H9 (cell line): Measurements from ENCODE around the gene GTPBP6. TPM values are rescaled to one million over a fixed set of nuclear protein-coding genes. Genes with fewer than 3 reads are reported as not detected.
A peak's percentile ranks its signal among the peaks of the same experiment; 100 is the strongest.

ENCODE experiments used
- DNase-seq: peaks from one replicate; pipeline ENCODE4 v3.0.0-alpha.2; 2017
- H2AFZ ChIP-seq: one replicate; pipeline ENCODE4 v1.6.1; 2013; ENCODE audit warnings: mild to moderate bottlenecking, low read length, control low read depth, moderate library complexity
- H2AK5ac ChIP-seq: 2 replicates; pipeline ENCODE4 v1.6.1; 2013; ENCODE audit warnings: low read length, control low read depth, mixed read lengths; ENCODE audit not compliant: insufficient read length
- H2BK120ac ChIP-seq: one replicate; pipeline ENCODE4 v1.6.1; 2013; ENCODE audit warnings: low read depth, mild to moderate bottlenecking, low read length, control low read depth, inconsistent platforms; ENCODE audit not compliant: poor library complexity, severe bottlenecking
- H2BK12ac ChIP-seq: 2 replicates; pipeline ENCODE4 v1.6.1; 2013; ENCODE audit warnings: low read length, control low read depth, mixed read lengths, low read depth; ENCODE audit not compliant: insufficient read length
- H2BK15ac ChIP-seq: 2 replicates; pipeline ENCODE4 v1.6.1; 2013; ENCODE audit warnings: low read depth, low read length, control low read depth
- H2BK20ac ChIP-seq: one replicate; pipeline ENCODE4 v1.6.1; 2013; ENCODE audit warnings: low read depth, mild to moderate bottlenecking, low read length, control low read depth, inconsistent platforms; ENCODE audit not compliant: poor library complexity, severe bottlenecking
- H2BK5ac ChIP-seq: 2 replicates; pipeline ENCODE4 v1.6.1; 2013; ENCODE audit warnings: low read length, control low read depth, mixed read lengths; ENCODE audit not compliant: insufficient read length
- H3K14ac ChIP-seq: 2 replicates; pipeline ENCODE4 v1.6.1; 2013; ENCODE audit warnings: low read length, control low read depth; ENCODE audit not compliant: insufficient read depth
- H3K18ac ChIP-seq: 2 replicates; pipeline ENCODE4 v1.6.1; 2013; ENCODE audit warnings: low read depth, mild to moderate bottlenecking, mixed read lengths, low read length, control low read depth; ENCODE audit not compliant: insufficient read length
- H3K23ac ChIP-seq: 2 replicates; pipeline ENCODE4 v1.6.1; 2013; ENCODE audit warnings: low read length, control low read depth, mixed read lengths, low read depth; ENCODE audit not compliant: insufficient read length
- H3K23me2 ChIP-seq: 2 replicates; pipeline ENCODE4 v1.6.1; 2013; ENCODE audit warnings: low read depth, mild to moderate bottlenecking, mixed read lengths, low read length, control low read depth; ENCODE audit not compliant: insufficient read length, poor library complexity, severe bottlenecking
- H3K27ac ChIP-seq: 2 replicates; pipeline ENCODE4 v1.5.1; 2013; ENCODE audit warnings: low read length, control low read depth, mixed read lengths, low read depth; ENCODE audit not compliant: insufficient read length
- H3K27me3 ChIP-seq: 2 replicates; pipeline ENCODE4 v1.6.1; 2013; ENCODE audit warnings: low read length, control low read depth, inconsistent platforms; ENCODE audit not compliant: insufficient read depth
- H3K4ac ChIP-seq: 2 replicates; pipeline ENCODE4 v1.6.1; 2013; ENCODE audit warnings: low read depth, mild to moderate bottlenecking, control low read depth, inconsistent platforms, low read length, moderate library complexity
- H3K4me1 ChIP-seq: 2 replicates; pipeline ENCODE4 v1.6.1; 2013; ENCODE audit warnings: low read length, control low read depth, inconsistent platforms; ENCODE audit not compliant: insufficient read depth
- H3K4me2 ChIP-seq: 2 replicates; pipeline ENCODE4 v1.6.1; 2013; ENCODE audit warnings: low read length, control low read depth, mixed read lengths; ENCODE audit not compliant: insufficient read length, insufficient read depth
- H3K56ac ChIP-seq: 2 replicates; pipeline ENCODE4 v1.6.1; 2013; ENCODE audit warnings: low read depth, mild to moderate bottlenecking, mixed read lengths, low read length, control low read depth; ENCODE audit not compliant: insufficient read length
- H3K79me1 ChIP-seq: 2 replicates; pipeline ENCODE4 v1.6.1; 2013; ENCODE audit warnings: low read depth, mild to moderate bottlenecking, moderate library complexity, low read length, control low read depth, inconsistent platforms; ENCODE audit not compliant: insufficient read depth, poor library complexity, severe bottlenecking
- H3K79me2 ChIP-seq: 2 replicates; pipeline ENCODE4 v1.6.1; 2013; ENCODE audit warnings: low read length, control low read depth, inconsistent platforms; ENCODE audit not compliant: insufficient read depth
- H3K9ac ChIP-seq: 2 replicates; pipeline ENCODE4 v1.6.1; 2013; ENCODE audit warnings: low read length, control low read depth, mixed read lengths; ENCODE audit not compliant: insufficient read length; ENCODE audit errors: extremely low read depth
- H3K9me3 ChIP-seq: one replicate; pipeline ENCODE4 v1.6.1; 2013; ENCODE audit warnings: low read depth, low read length, inconsistent platforms; ENCODE audit not compliant: control insufficient read depth
- H3T11ph ChIP-seq: one replicate; pipeline ENCODE4 v1.6.1; 2013; ENCODE audit warnings: mild to moderate bottlenecking, low read length, control low read depth, inconsistent platforms
- H4K20me1 ChIP-seq: one replicate; pipeline ENCODE4 v1.6.1; 2013; ENCODE audit not compliant: control insufficient read depth, insufficient read length, insufficient read depth
- H4K5ac ChIP-seq: 2 replicates; pipeline ENCODE4 v1.6.1; 2013; ENCODE audit warnings: low read depth, mild to moderate bottlenecking, mixed read lengths, low read length, control low read depth; ENCODE audit not compliant: insufficient read length
- H4K8ac ChIP-seq: replicated peaks from 2 replicates; pipeline ENCODE4 v1.6.1; 2013; ENCODE audit warnings: low read length, control low read depth, mixed read lengths, low read depth; ENCODE audit not compliant: insufficient read length
- H4K91ac ChIP-seq: 2 replicates; pipeline ENCODE4 v1.6.1; 2013; ENCODE audit warnings: low read depth, mild to moderate bottlenecking, moderate library complexity, mixed read lengths, low read length, control low read depth; ENCODE audit not compliant: insufficient read length
- H3K27ac Mint-ChIP-seq, 3 experiments: 2 replicates in 2 of 3; 3 replicates in 1 of 3; pipeline ENCODE4 v1.8.0; 2020 to 2021; ENCODE audit warnings: mixed read lengths in 3 of 3, mild to moderate bottlenecking in 1 of 3, moderate library complexity in 1 of 3
- H3K27me3 Mint-ChIP-seq: 2 replicates; pipeline ENCODE4 v1.8.0; 2021; ENCODE audit warnings: low read depth, mild to moderate bottlenecking, moderate library complexity, mixed read lengths
- H3K36me3 Mint-ChIP-seq, 3 experiments: 2 replicates in 2 of 3; 3 replicates in 1 of 3; pipeline ENCODE4 v1.8.0; 2020 to 2021; ENCODE audit warnings: low read depth in 3 of 3, mixed read lengths in 3 of 3; ENCODE audit not compliant: insufficient read depth in 1 of 3
- H3K4me1 Mint-ChIP-seq, 2 experiments: 2 replicates each; pipeline ENCODE4 v1.8.0; 2020; ENCODE audit warnings: mixed read lengths in 2 of 2
- H3K4me3 Mint-ChIP-seq, 2 experiments: 2 replicates in 1 of 2; 3 replicates in 1 of 2; pipeline ENCODE4 v1.8.0; 2020 to 2021; ENCODE audit warnings: mild to moderate bottlenecking in 2 of 2, mixed read lengths in 2 of 2, moderate library complexity in 1 of 2
- H3K9me3 Mint-ChIP-seq, 2 experiments: 2 replicates in 1 of 2; 3 replicates in 1 of 2; pipeline ENCODE4 v1.8.0; 2020; ENCODE audit warnings: mild to moderate bottlenecking in 2 of 2, mixed read lengths in 2 of 2, moderate library complexity in 1 of 2
- WGBS: extraction: QIAGEN DNeasy Blood & Tissue Kit; methylation state at CpG from one replicate; pipeline ENCODE4 v1.1.7; 2013; ENCODE audit warnings: missing lambda C conversion rate, low lambda C conversion rate, mixed read lengths; ENCODE audit not compliant: insufficient read length; ENCODE audit errors: extremely low coverage; 5-methylcytosine and 5-hydroxymethylcytosine counted together
- total RNA-seq: library from RNA; stranded (reverse); gene quantifications from 2 replicates; pipeline ENCODE4 v1.2.1, GENCODE V29; 2021
- TF ChIP-seq, protein P1 (sequence below): fragments of 200-600 bp; sonication (generic); conservative IDR thresholded peaks from 3 replicates; pipeline ENCODE4 v1.8.0; 2021; ENCODE audit warnings: antibody characterized with exemption, mild to moderate bottlenecking

Gene GTPBP6
- total RNA-seq, 1 experiment from 2014 or later: 64.0 TPM

DNA sequence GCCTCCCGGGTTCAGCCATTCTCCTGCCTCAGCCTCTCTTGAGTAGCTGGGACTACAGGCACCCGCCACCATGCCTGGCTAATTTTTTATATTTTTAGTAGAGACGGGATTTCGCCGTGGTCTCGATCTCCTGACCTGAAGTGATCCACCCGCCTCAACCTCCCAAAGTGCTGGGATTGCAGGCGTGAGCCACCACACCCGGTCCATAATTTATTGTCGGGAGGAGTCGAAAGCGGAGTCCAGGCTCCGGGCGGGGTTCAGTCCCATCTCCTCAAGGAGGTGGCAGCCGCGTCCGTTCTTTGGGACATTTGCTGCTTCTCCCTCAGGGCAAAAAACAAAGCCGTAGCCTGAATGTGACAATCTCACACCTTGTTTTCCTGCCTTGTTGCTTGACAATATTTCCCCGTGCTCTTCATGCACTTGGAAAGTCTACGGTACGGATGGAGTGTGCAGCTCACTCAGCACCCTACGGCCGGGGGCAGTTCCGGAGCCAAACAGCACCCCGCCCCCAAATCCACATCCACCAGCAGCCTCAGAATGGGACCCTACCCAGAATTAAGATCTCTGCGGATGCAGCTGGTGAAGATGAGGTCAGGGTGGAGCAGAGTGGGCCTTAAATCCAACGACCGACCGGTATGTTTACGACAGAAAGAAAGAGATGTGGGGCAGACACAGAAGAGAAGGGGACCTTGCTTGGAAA lies 9.6 kb downstream of the GTPBP6 start:
- H3K27me3 Mint-ChIP-seq: no peaks in the 10 kb centered on the region
- Histone ChIP-seq H3K4me2 (no peak overlapping the region), H2BK15ac (no peak overlapping the region), H2AFZ (no peak overlapping the region), H3K4ac (no peak overlapping the region), H3K4me1 (no peaks in the 10 kb centered on the region), H4K20me1 (no peaks in the 10 kb centered on the region), H3K18ac (no peak overlapping the region), H4K8ac (no peak overlapping the region), H3K23me2 (no peaks in the 10 kb centered on the region), H3K9me3 (no peaks in the 10 kb centered on the region), H3K27me3 (no peaks in the 10 kb centered on the region), H3K79me2 (no peaks in the 10 kb centered on the region), H3K14ac (no peak overlapping the region), H3K56ac (no peak overlapping the region), H3T11ph (no peak overlapping the region), H3K79me1 (no peaks in the 10 kb centered on the region), H3K27ac (no peak overlapping the region), H2BK12ac (no peak overlapping the region), H2BK5ac (no peak overlapping the region), H3K9ac (no peak overlapping the region), H4K5ac (no peak overlapping the region), H3K23ac (no peak overlapping the region), H4K91ac (no peak overlapping the region), H2AK5ac (no peak overlapping the region), H2BK120ac (no peak overlapping the region), H2BK20ac (no peak overlapping the region)
- DNase-seq: no peak
- H3K9me3 Mint-ChIP-seq: no peaks in the 10 kb centered on the region
- no CpG with 5 or more reads among the region's 30 CpGs for WGBS
- peaks cover 39 to 87% (median 82%) of the 10 kb centered on the region in 3 experiments for H3K36me3 Mint-ChIP-seq
- no peaks in the 10 kb centered on the region for H3K4me1 Mint-ChIP-seq
- TF ChIP-seq, protein P1, sequence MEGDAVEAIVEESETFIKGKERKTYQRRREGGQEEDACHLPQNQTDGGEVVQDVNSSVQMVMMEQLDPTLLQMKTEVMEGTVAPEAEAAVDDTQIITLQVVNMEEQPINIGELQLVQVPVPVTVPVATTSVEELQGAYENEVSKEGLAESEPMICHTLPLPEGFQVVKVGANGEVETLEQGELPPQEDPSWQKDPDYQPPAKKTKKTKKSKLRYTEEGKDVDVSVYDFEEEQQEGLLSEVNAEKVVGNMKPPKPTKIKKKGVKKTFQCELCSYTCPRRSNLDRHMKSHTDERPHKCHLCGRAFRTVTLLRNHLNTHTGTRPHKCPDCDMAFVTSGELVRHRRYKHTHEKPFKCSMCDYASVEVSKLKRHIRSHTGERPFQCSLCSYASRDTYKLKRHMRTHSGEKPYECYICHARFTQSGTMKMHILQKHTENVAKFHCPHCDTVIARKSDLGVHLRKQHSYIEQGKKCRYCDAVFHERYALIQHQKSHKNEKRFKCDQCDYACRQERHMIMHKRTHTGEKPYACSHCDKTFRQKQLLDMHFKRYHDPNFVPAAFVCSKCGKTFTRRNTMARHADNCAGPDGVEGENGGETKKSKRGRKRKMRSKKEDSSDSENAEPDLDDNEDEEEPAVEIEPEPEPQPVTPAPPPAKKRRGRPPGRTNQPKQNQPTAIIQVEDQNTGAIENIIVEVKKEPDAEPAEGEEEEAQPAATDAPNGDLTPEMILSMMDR: no peak
- H3K4me3 Mint-ChIP-seq: no peak overlapping the region
- peak overlapping the region in 1 of 3 experiments; percentile 52; a peak in 2 of 7 replicates for H3K27ac Mint-ChIP-seq
